Left lung (tissue), 10 donors: ENCODE data around the gene DENND1A. TPM values are rescaled to one million over a fixed set of nuclear protein-coding genes. Genes with fewer than 3 reads are reported as not detected.

ENCODE experiments used
- ATAC-seq: fragments of 200-7000 bp; cut with Tn5 transposase; one replicate; pipeline ENCODE4 v1.9.1; 2020; ENCODE audit warnings: moderate library complexity
- DNase-seq, 4 donors: peaks; one replicate each; pipeline ENCODE4 v3.0.0-alpha.2; 2013 to 2020
- H3K27ac ChIP-seq, 2 donors: fragments of 200-600 bp; sonication (generic) in 1 of 2; one replicate each; pipeline versions ENCODE4 v1.5.0 to v1.8.0; 2020 to 2021
- H3K27me3 ChIP-seq, 2 donors: fragments of 200-600 bp; sonication (generic) in 1 of 2; one replicate each; pipeline versions ENCODE4 v1.5.0 to v1.8.0; 2020 to 2021
- H3K36me3 ChIP-seq, 2 donors: fragments of 200-600 bp; sonication (generic) in 1 of 2; one replicate each; pipeline versions ENCODE4 v1.5.0 to v1.8.0; 2020 to 2021
- H3K4me1 ChIP-seq, 2 donors: fragments of 200-600 bp; one replicate each; pipeline ENCODE4 v1.8.0; 2021
- H3K4me3 ChIP-seq, 2 donors: fragments of 200-600 bp; sonication (generic) in 1 of 2; one replicate each; pipeline versions ENCODE4 v1.5.0 to v1.8.0; 2020 to 2021; ENCODE audit warnings: mild to moderate bottlenecking in 1 of 2
- H3K9me3 ChIP-seq, 2 donors: fragments of 200-600 bp; sonication (generic) in 1 of 2; one replicate each; pipeline versions ENCODE4 v1.5.0 to v1.8.0; 2020 to 2021
- intact Hi-C, 2 donors: fragments of 100-400 bp; cut with DNase I; formaldehyde crosslinking; loops; one replicate each; pipeline versions ENCODE4 v1.11.2 to v1.14.2; 2022
- polyA plus RNA-seq, 6 donors: library from polyadenylated mRNA; unstranded; fragments of 120-200 nt; gene quantifications; one replicate each; pipeline ENCODE4 v1.2.1, GENCODE V29; 2013; ENCODE audit not compliant: insufficient read length in 6 of 6
- total RNA-seq, 2 donors: library from RNA; stranded (reverse); fragmentation: NEBNext Ultra II Directional; extraction: Animal tissue kit (Norgen Biotek cat#: 25700); gene quantifications; one replicate each; pipeline ENCODE4 v1.2.1, GENCODE V29; 2021
- TF ChIP-seq, protein P1 (sequence below), 2 donors: fragments of 200-600 bp; sonication (generic) in 1 of 2; IDR thresholded peaks; one replicate each; pipeline versions ENCODE4 v1.5.0 to v1.8.0; 2021; ENCODE audit warnings: antibody characterized with exemption in 2 of 2
- donor health status: DM: no; HTN: yes; CAD: no.
- donor health status: DM: no; HTN: no; CAD: no.

The DENND1A gene
- total and polyA plus RNA-seq, 8 donors = 8.3 to 23.2 (median 9.7) TPM

- H3K9me3 ChIP-seq = no peaks in the 10 kb centered on the region
- ATAC-seq = no peak
- TF ChIP-seq, protein P1, sequence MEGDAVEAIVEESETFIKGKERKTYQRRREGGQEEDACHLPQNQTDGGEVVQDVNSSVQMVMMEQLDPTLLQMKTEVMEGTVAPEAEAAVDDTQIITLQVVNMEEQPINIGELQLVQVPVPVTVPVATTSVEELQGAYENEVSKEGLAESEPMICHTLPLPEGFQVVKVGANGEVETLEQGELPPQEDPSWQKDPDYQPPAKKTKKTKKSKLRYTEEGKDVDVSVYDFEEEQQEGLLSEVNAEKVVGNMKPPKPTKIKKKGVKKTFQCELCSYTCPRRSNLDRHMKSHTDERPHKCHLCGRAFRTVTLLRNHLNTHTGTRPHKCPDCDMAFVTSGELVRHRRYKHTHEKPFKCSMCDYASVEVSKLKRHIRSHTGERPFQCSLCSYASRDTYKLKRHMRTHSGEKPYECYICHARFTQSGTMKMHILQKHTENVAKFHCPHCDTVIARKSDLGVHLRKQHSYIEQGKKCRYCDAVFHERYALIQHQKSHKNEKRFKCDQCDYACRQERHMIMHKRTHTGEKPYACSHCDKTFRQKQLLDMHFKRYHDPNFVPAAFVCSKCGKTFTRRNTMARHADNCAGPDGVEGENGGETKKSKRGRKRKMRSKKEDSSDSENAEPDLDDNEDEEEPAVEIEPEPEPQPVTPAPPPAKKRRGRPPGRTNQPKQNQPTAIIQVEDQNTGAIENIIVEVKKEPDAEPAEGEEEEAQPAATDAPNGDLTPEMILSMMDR (IDR thresholded peaks at IDR 0.05) = no peak
These were observed 469.8 kb downstream of the DENND1A start for GRCh38 chr9:123460091-123460490.

DNA sequence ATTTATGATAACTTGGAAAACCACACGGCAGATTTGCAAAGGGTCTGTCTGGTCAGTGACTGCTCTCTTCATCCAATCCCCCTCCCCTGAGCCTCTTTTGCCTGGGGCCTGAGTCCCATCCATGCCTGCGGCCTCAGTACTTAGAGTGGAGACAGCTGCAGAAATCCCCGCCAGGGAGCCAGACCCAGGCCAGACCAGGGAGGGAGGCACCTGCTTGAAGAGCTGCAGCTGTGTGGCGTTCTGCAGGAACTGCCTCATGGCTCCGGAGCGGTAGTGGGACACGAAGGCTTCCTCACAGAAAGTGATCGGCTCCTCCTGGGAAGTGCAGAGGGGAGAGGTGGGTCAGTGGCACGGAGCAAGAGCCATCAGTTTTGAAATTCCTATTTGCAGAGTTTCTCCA, 472.3 kb downstream of the DENND1A start:
- TF ChIP-seq, protein P1 (IDR thresholded peaks at IDR 0.05) = no peak
- no peak overlapping the region for H3K4me3 ChIP-seq
- intact Hi-C loops = no loop called here
- DNase-seq = no peak
- no peaks in the 10 kb centered on the region for H3K4me1 ChIP-seq
- H3K27me3 ChIP-seq = no peaks in the 10 kb centered on the region
- H3K27ac ChIP-seq = no peak overlapping the region
- H3K36me3 ChIP-seq = peaks cover 0 to 33% of the 10 kb centered on the region in 2 donors
- no peak for ATAC-seq
- H3K9me3 ChIP-seq = no peaks in the 10 kb centered on the region

More at GRCh38 chr9:123460091-123460490, 469.8 kb downstream of the DENND1A start:
- intact Hi-C loops = no loop called here
- H3K27ac ChIP-seq = no peak overlapping the region
- no peak overlapping the region for H3K4me3 ChIP-seq
- no peak for DNase-seq
- H3K36me3 ChIP-seq = peaks cover 0 to 18% of the 10 kb centered on the region in 2 donors
- no peaks in the 10 kb centered on the region for H3K4me1 ChIP-seq
- H3K27me3 ChIP-seq = no peaks in the 10 kb centered on the region

DNA sequence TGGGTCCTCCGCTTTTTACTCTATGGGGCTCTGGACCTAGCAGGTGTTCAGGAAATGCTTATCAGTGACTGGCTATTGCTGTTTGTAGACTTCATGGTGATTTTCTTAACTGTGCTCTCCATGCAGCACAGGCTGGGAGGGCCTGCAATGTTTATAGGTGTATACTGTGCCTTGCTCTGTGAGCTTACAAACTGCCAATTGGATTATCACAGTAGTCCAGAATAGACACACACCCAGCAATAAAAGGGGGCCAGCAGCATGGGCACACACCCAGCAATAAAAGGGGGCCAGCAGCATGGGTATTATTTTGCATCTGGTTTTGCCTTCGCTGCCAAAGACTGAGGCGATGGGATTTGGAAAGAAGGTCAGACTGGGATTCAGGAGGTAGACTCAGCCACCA, 473.9 kb downstream of the DENND1A start:
- Histone ChIP-seq H3K4me1 (no peaks in the 10 kb centered on the region), H3K4me3 (no peak overlapping the region), H3K27me3 (no peaks in the 10 kb centered on the region), H3K9me3 (no peaks in the 10 kb centered on the region), H3K27ac (no peak overlapping the region), H3K36me3 (peaks cover 0 to 45% of the 10 kb centered on the region in 2 donors)
- intact Hi-C loops = no loop called here
- TF ChIP-seq, protein P1 (IDR thresholded peaks at IDR 0.05) = no peak
- no peak for DNase-seq
- ATAC-seq = no peak

DNA sequence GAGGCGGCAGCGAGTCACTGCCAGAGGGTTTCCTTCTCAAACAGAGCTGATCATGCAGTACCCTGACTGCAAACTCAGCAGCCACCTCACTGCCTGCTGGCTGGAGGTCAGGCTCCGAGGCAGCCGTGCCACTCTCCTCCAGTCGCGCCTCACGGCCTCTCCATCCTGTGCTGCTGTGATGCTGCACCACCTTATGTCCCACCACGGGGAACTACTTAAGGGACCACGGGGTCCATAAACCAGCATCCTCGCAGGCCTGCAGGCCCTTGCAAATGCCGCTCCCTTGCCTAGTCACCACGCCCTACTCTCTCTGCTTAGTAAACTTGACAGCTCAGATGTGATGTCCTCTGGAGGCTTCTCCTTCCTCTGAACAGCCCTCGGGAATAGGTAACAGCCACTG, 474.7 kb downstream of the DENND1A start:
- intact Hi-C loops = no loop called here
- Histone ChIP-seq H3K27ac (no peak overlapping the region), H3K4me1 (no peaks in the 10 kb centered on the region), H3K4me3 (no peak overlapping the region), H3K36me3 (peaks cover 0 to 50% of the 10 kb centered on the region in 2 donors), H3K9me3 (no peaks in the 10 kb centered on the region), H3K27me3 (no peaks in the 10 kb centered on the region)
- ATAC-seq (no peak), DNase-seq (no peak)
- TF ChIP-seq, protein P1 (IDR thresholded peaks at IDR 0.05) = no peak

GRCh38 chr9:123454361-123454760, 475.6 kb downstream of the DENND1A start:
- H3K4me1 ChIP-seq = no peaks in the 10 kb centered on the region
- TF ChIP-seq, protein P1 (IDR thresholded peaks at IDR 0.05) = no peak
- ATAC-seq = no peak
- H3K27me3 ChIP-seq = no peaks in the 10 kb centered on the region
- no peak overlapping the region for H3K4me3 ChIP-seq
- no peak for DNase-seq
- intact Hi-C loops = no loop called here
- H3K27ac ChIP-seq = no peak overlapping the region
- H3K36me3 ChIP-seq = peaks cover 0 to 53% of the 10 kb centered on the region in 2 donors
- no peaks in the 10 kb centered on the region for H3K9me3 ChIP-seq
